ENCODE data around the gene SLC47A1. TPM values are rescaled to one million over a fixed set of nuclear protein-coding genes. Genes with fewer than 3 reads are reported as not detected.

Gene SLC47A1
- total and polyA plus RNA-seq, 2 of the 8 experiments (the other 6 are each of a cell fraction or from before 2014, with no cell fraction given): 1.5 to 3.6 TPM

DNA sequence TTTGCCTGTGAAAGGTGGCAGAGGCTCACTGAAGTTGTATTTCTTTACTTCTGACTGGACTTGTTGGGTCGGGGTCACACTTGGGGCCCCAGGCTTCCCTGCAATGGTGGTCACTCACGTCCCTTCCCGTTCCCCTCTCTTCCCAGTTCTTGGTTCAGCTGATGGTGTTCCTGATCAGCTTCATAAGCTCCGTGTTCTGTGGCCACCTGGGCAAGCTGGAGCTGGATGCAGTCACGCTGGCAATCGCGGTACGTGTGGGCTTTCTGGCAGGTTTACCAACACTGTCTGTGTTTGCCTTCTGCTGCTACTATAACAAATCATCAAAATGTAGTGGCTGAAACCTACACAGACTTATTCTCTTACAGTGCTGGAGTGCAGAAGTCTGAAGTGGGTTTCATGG is 8.6 kb downstream of the SLC47A1 start (continued):
- TF ChIP-seq POLR2AphosphoS5 (IDR thresholded peaks at IDR 0.05; ENCODE audit: low read depth, low read length): no peak
- no peak for TF ChIP-seq CBX8 (IDR thresholded peaks at IDR 0.05; ENCODE audit: borderline replicate concordance, low read depth, low read length)
- no peak for TF ChIP-seq BACH1 (IDR thresholded peaks at IDR 0.05; ENCODE audit: low read length)
- no peak for TF ChIP-seq JUN (IDR thresholded peaks at IDR 0.05; ENCODE audit: low read depth, low read length)
- TF ChIP-seq SIRT6 (IDR thresholded peaks at IDR 0.05; ENCODE audit: low read length): no peak

Measured in H1 (cell line).